HCT116 (cell line): ENCODE measurements around the gene ADK. TPM values are rescaled to one million over a fixed set of nuclear protein-coding genes. Genes with fewer than 3 reads are reported as not detected.

Experiments
- ATAC-seq: fragments of 200-7000 bp; cut with Tn5 transposase; 2 replicates; pipeline ENCODE4 v1.9.1; 2020; ENCODE audit warnings: mild to moderate bottlenecking, moderate library complexity
- BruUV-seq: library from RNA; stranded (reverse); fragments of 400-500 nt; replicated peaks from 2 replicates; lab custom pipeline; 2021; lab: Mats Ljungman, UMichigan
- CTCF ChIA-PET: fragments of 300-600 bp; sonication (Branson Sonifier 250); formaldehyde crosslinking; loops from one replicate; lab custom pipeline; 2021; ENCODE audit warnings: antibody characterized with exemption; lab: Charles Lee
- POLR2A ChIA-PET: fragments of 300-600, 350-600 bp; sonication (Branson Sonifier 250); formaldehyde crosslinking; loops from one replicate; lab custom pipeline; 2021; ENCODE audit warnings: antibody characterized with exemption; lab: Charles Lee
- RAD21 ChIA-PET, 2 experiments: fragments of 300-600 bp; sonication (Branson Sonifier 250); formaldehyde crosslinking; loops; one replicate each; lab custom pipeline; 2023; ENCODE audit warnings: low total read pairs in 2 of 2; ENCODE audit not compliant: uncharacterized antibody in 2 of 2, unreplicated experiment in 2 of 2, low non-redundant PET in 1 of 2; lab: Charles Lee
- DNase-seq: peaks from one replicate; pipeline ENCODE4 v3.0.0-alpha.2; 2010; ENCODE audit warnings: low read depth, low spot score
- H2AFZ ChIP-seq: fragments of 200-600 bp; shearing (Covaris generic), sonication (generic); 2 replicates; pipeline ENCODE4 v1.6.1; 2017; ENCODE audit warnings: low read depth, mixed run types, mixed read lengths, antibody characterized with exemption, low read length; ENCODE audit not compliant: poor library complexity, severe bottlenecking
- H3K27ac ChIP-seq: 2 replicates; pipeline ENCODE4 v1.5.1; 2012; ENCODE audit warnings: low read depth, low read length
- H3K27me3 ChIP-seq: fragments of 200-600 bp; sonication (generic); 2 replicates; pipeline ENCODE4 v1.6.1; 2016; ENCODE audit warnings: mixed run types, low read length, mixed read lengths; ENCODE audit not compliant: insufficient read depth
- H3K36me3 ChIP-seq, 2 experiments: fragments of 200-500 bp in 1 of 2; fragments of 200-600 bp in 1 of 2; sonication (Bioruptor generic) in 1 of 2; sonication (generic) in 1 of 2; 2 replicates each; pipeline versions ENCODE4 v1.5.1 to v1.6.1; 2014 to 2016; ENCODE audit warnings: low read length in 2 of 2, inconsistent platforms in 1 of 2, mixed read lengths in 1 of 2, mixed run types in 1 of 2; ENCODE audit not compliant: insufficient read depth in 2 of 2, control insufficient read depth in 1 of 2
- H3K4me1 ChIP-seq, 2 experiments: fragments of 200-600 bp in 1 of 2; sonication (generic) in 1 of 2; 2 replicates each; pipeline versions ENCODE4 v1.5.1 to v1.6.1; 2012 to 2017; ENCODE audit warnings: low read length in 2 of 2, inconsistent platforms in 1 of 2, mild to moderate bottlenecking in 1 of 2, mixed read lengths in 1 of 2, mixed run types in 1 of 2, moderate library complexity in 1 of 2; ENCODE audit not compliant: insufficient read depth in 2 of 2, control insufficient read depth in 1 of 2
- H3K4me2 ChIP-seq: fragments of 200-600 bp; sonication (generic); 2 replicates; pipeline ENCODE4 v1.6.1; 2017; ENCODE audit warnings: mixed run types, low read length, mixed read lengths
- H3K4me3 ChIP-seq, 2 experiments: fragments of 200-600 bp in 1 of 2; sonication (generic) in 1 of 2; replicated peaks in 1 of 2; 2 replicates each; pipeline ENCODE4 v1.5.1; 2011 to 2016; ENCODE audit warnings: low read length in 2 of 2, control low read depth in 1 of 2, low read depth in 1 of 2, mild to moderate bottlenecking in 1 of 2, mixed read lengths in 1 of 2, mixed run types in 1 of 2
- H3K79me2 ChIP-seq: fragments of 200-600 bp; sonication (generic); 2 replicates; pipeline ENCODE4 v1.6.1; 2017; ENCODE audit warnings: mild to moderate bottlenecking, mixed run types, low read length, moderate library complexity, mixed read lengths; ENCODE audit not compliant: insufficient read depth
- H3K9ac ChIP-seq: fragments of 200-600 bp; sonication (generic); 2 replicates; pipeline ENCODE4 v1.6.1; 2016; ENCODE audit warnings: low read length, mixed read lengths
- H3K9me2 ChIP-seq: fragments of 200-600 bp; sonication (generic), shearing (Covaris generic); 2 replicates; pipeline ENCODE4 v1.6.1; 2017; ENCODE audit warnings: mixed run types, mild to moderate bottlenecking, moderate library complexity; ENCODE audit not compliant: insufficient read depth
- H3K9me3 ChIP-seq, 2 experiments: fragments of 200-500 bp in 1 of 2; fragments of 200-600 bp in 1 of 2; sonication (Bioruptor generic) in 1 of 2; sonication (generic) in 1 of 2; 2 replicates each; pipeline ENCODE4 v1.6.1; 2014 to 2017; ENCODE audit warnings: low read length in 2 of 2, mixed read lengths in 2 of 2, inconsistent platforms in 1 of 2, low read depth in 1 of 2, mild to moderate bottlenecking in 1 of 2, mixed run types in 1 of 2, moderate library complexity in 1 of 2; ENCODE audit not compliant: control insufficient read depth in 1 of 2, insufficient read depth in 1 of 2
- H4K20me1 ChIP-seq: fragments of 200-600 bp; sonication (generic), shearing (Covaris generic); 2 replicates; pipeline ENCODE4 v1.6.1; 2017; ENCODE audit warnings: mixed run types, mild to moderate bottlenecking, moderate library complexity; ENCODE audit not compliant: insufficient read depth
- CEBPB ChIP-seq: IDR thresholded peaks from 2 replicates; pipeline ENCODE4 v1.6.1; 2012; ENCODE audit warnings: low read depth
- CTCF ChIP-seq, 3 experiments: fragments of 200-600 bp in 1 of 3; sonication (generic) in 1 of 3; IDR thresholded peaks in 2 of 3; conservative IDR thresholded peaks in 1 of 3; 2 replicates each; pipeline ENCODE4 v1.5.1; 2012 to 2017; ENCODE audit warnings: low read depth in 2 of 3, low read length in 2 of 3, antibody characterized with exemption in 1 of 3, borderline replicate concordance in 1 of 3, control low read depth in 1 of 3, mild to moderate bottlenecking in 1 of 3, mixed read lengths in 1 of 3, mixed run types in 1 of 3, moderate library complexity in 1 of 3; ENCODE audit not compliant: insufficient read depth in 1 of 3
- EGR1 ChIP-seq: IDR thresholded peaks from 2 replicates; pipeline ENCODE4 v1.6.1; 2012; ENCODE audit warnings: low read depth
- ELF1 ChIP-seq: IDR thresholded peaks from 2 replicates; pipeline ENCODE4 v1.6.1; 2012; ENCODE audit warnings: low read depth, borderline replicate concordance
- EZH2 ChIP-seq: fragments of 200-600 bp; sonication (generic); IDR thresholded peaks from 2 replicates; pipeline ENCODE4 v1.6.1; 2017; ENCODE audit warnings: antibody characterized with exemption, mixed run types
- JUND ChIP-seq: IDR thresholded peaks from 2 replicates; pipeline ENCODE4 v1.6.1; 2012
- MAX ChIP-seq: IDR thresholded peaks from 2 replicates; pipeline ENCODE4 v1.6.1; 2012
- POLR2A ChIP-seq: IDR thresholded peaks from 2 replicates; pipeline ENCODE4 v1.7.0; 2011; ENCODE audit warnings: borderline replicate concordance; ENCODE audit not compliant: insufficient read depth, insufficient read length; ENCODE audit errors: extremely low read depth
- RAD21 ChIP-seq: IDR thresholded peaks from 2 replicates; pipeline ENCODE4 v1.6.1; 2012; ENCODE audit warnings: low read depth, mild to moderate bottlenecking
- SIN3A ChIP-seq: IDR thresholded peaks from 2 replicates; pipeline ENCODE4 v1.6.1; 2012; ENCODE audit warnings: low read depth
- SP1 ChIP-seq: IDR thresholded peaks from 2 replicates; pipeline ENCODE4 v1.6.1; 2012; ENCODE audit warnings: low read depth
- TCF7L2 ChIP-seq: IDR thresholded peaks from 2 replicates; pipeline ENCODE4 v1.7.0; 2011; ENCODE audit warnings: borderline replicate concordance, inconsistent platforms; ENCODE audit not compliant: insufficient read depth, insufficient read length; ENCODE audit errors: extremely low read depth
- YY1 ChIP-seq: IDR thresholded peaks from 2 replicates; pipeline ENCODE4 v1.6.1; 2011; ENCODE audit warnings: low read length, low read depth, moderate library complexity, mild to moderate bottlenecking; ENCODE audit not compliant: insufficient replicate concordance; ENCODE audit errors: extremely low read depth
- ZBTB33 ChIP-seq: IDR thresholded peaks from 2 replicates; pipeline ENCODE4 v1.6.1; 2011; ENCODE audit warnings: mild to moderate bottlenecking, low read length, moderate library complexity; ENCODE audit not compliant: insufficient replicate concordance; ENCODE audit errors: extremely low read depth
- ZFX ChIP-seq: fragments of 450-650 bp; IDR thresholded peaks from 2 replicates; pipeline ENCODE4 v1.6.1; 2017
- ZNF274 ChIP-seq: fragments of 200-500 bp; sonication (Bioruptor generic); IDR thresholded peaks from 2 replicates; pipeline ENCODE4 v1.6.1; 2014; ENCODE audit warnings: mild to moderate bottlenecking, low read depth, low read length, inconsistent platforms
- intact Hi-C: fragments of 100-400 bp; cut with micrococcal nuclease; formaldehyde crosslinking; loops from 2 replicates; pipeline ENCODE4 v1.10.0; 2022
- total RNA-seq: library from RNA; stranded (reverse); gene quantifications from one replicate; pipeline ENCODE4 v1.2.1, GENCODE V29; 2021; ENCODE audit not compliant: unreplicated experiment

Gene ADK
- total RNA-seq, 1 experiment from 2014 or later = 55.0 TPM

GRCh38 chr10:74104480-74104879, 46.5 kb upstream of the ADK start:
- ATAC-seq = no peak
- no TSS peak for BruUV-seq
- H3K79me2 ChIP-seq = peaks cover 8% of the 10 kb centered on the region; the same call in 1 of the 2 replicates
- H3K9me2 ChIP-seq = no peaks in the 10 kb centered on the region
- TF ChIP-seq EZH2 (no peak), YY1 (no peak), ZFX (no peak), EGR1 (no peak)
- TF ChIP-seq, all 23 proteins: peak for 0
- Histone ChIP-seq H2AFZ (no peak overlapping the region), H3K27me3 (no peaks in the 10 kb centered on the region), H3K27ac (no peak overlapping the region), H3K4me3 (no peak overlapping the region), H3K9ac (no peak overlapping the region), H3K9me3 (no peaks in the 10 kb centered on the region), H3K36me3 (peaks cover 44 to 68% of the 10 kb centered on the region in 2 experiments), H4K20me1 (peaks cover 6% of the 10 kb centered on the region; the same call in 1 of the 2 replicates), H3K4me2 (no peak overlapping the region), H3K4me1 (no peaks in the 10 kb centered on the region)
- intact Hi-C loops = no loop called here
- ChIA-PET RAD21 (no interaction called here), CTCF (no interaction called here), POLR2A (no interaction called here)
- no peak for DNase-seq

GRCh38 chr10:74104996-74105395, 46.0 kb upstream of the ADK start:
- Histone ChIP-seq H4K20me1 (peaks cover 6% of the 10 kb centered on the region; the same call in 1 of the 2 replicates), H3K27ac (no peak overlapping the region), H3K36me3 (peaks cover 49 to 68% of the 10 kb centered on the region in 2 experiments), H3K9ac (no peak overlapping the region), H3K4me1 (no peaks in the 10 kb centered on the region), H3K9me3 (no peaks in the 10 kb centered on the region), H2AFZ (no peak overlapping the region), H3K4me3 (no peak overlapping the region), H3K4me2 (no peak overlapping the region), H3K79me2 (peaks cover 13% of the 10 kb centered on the region; the same call in 1 of the 2 replicates), H3K27me3 (no peaks in the 10 kb centered on the region), H3K9me2 (no peaks in the 10 kb centered on the region)
- RAD21 ChIA-PET = no interaction called here
- intact Hi-C loops = no loop called here
- ATAC-seq (no peak), DNase-seq (no peak)
- POLR2A ChIA-PET = no interaction called here
- no TSS peak for BruUV-seq
- CTCF ChIA-PET = no interaction called here
- no peak for TF ChIP-seq ZBTB33
- no peak for TF ChIP-seq ELF1
- no peak for TF ChIP-seq RAD21
- no peak for TF ChIP-seq SP1
- no peak for TF ChIP-seq YY1
- TF ChIP-seq CEBPB = no peak
- TF ChIP-seq SIN3A = no peak
- TF ChIP-seq EGR1 = no peak
- TF ChIP-seq JUND = no peak
- TF ChIP-seq ZNF274 = no peak
- TF ChIP-seq CTCF (IDR thresholded peaks at IDR 0.05 in 2 of 3, conservative IDR thresholded peaks at IDR 0.05 in 1 of 3; ENCODE audit: borderline replicate concordance in 1 of 3, insufficient read depth in 1 of 3, low read depth in 2 of 3, low read length in 2 of 3) = no peak
- TF ChIP-seq MAX = no peak
- no peak for TF ChIP-seq POLR2A
- TF ChIP-seq TCF7L2 = no peak
